ENCODE data around the gene SH2B3. TPM values are rescaled to one million over a fixed set of nuclear protein-coding genes. Genes with fewer than 3 reads are reported as not detected.

SH2B3 gene
- total RNA-seq, 1 donor from 2014 or later, result 7.8 TPM

DNA sequence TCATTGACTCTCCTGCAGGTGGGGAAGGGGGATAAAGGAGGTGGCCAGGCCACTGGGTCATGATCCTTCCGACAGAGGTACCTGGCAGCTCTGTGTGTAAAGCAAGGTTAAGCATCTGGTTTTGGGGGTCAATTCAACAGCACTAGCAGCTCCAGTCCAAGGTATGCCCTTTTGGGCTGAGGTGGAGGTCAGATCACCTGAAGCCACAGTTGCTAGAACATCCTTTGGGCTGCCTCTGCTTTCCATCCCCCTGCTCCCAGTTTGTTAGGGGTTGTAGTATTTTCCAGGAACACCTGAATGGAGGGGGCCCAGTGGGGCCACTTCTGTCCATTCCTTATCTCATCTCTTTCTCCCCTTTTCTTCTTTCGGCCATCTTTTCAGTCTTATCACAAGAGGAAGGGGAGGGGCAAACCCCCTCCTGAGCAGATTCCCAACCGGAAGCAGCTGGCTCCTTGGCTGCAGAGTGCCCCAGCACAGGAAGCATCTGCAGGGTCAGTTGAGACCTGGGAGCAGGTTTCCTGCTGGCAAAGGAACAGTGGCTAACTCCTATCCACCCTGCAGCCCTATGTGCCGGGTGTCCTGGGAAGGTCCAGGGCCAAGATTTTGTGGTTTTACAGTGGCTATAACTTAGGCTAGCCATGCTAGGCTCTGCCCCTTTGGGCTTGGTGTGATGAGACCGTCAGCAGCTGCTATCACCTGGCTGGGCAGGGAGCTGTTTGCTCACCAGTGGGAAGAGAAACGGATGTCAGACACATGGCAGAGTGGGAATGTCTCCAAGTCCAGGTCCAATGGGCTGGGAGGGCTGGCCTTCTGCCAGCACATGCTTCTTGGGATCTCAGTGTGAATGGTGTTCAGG lies 40.2 kb downstream of the SH2B3 start:
- H3K9me3 ChIP-seq (ENCODE audit: control insufficient read depth in 3 of 3, low read length in 3 of 3), result no peaks in the 10 kb centered on the region
- H3K27me3 ChIP-seq (ENCODE audit: control insufficient read depth in 3 of 3, insufficient read depth in 3 of 3, low read length in 3 of 3), result no peaks in the 10 kb centered on the region
- H3K4me3 ChIP-seq (ENCODE audit: low read length in 3 of 3), result peak overlapping the region in 2 of 3 donors; percentile 6 to 41
- H3K27ac ChIP-seq (ENCODE audit: low read depth, low read length), result peak overlapping the region; percentile 82
- peak overlapping the region in 2 of 3 donors; percentile 60 to 77 for H3K9ac ChIP-seq (ENCODE audit: low read depth in 1 of 3, low read length in 3 of 3)
- peaks cover 71 to 85% (median 80%) of the 10 kb centered on the region in 3 donors for H3K4me1 ChIP-seq (ENCODE audit: control insufficient read depth in 3 of 3, insufficient read depth in 3 of 3, low read length in 3 of 3)
- peaks cover 21 to 34% (median 25%) of the 10 kb centered on the region in 3 donors for H3K36me3 ChIP-seq (ENCODE audit: control insufficient read depth in 3 of 3, insufficient read depth in 3 of 3, low read length in 3 of 3)

DNA sequence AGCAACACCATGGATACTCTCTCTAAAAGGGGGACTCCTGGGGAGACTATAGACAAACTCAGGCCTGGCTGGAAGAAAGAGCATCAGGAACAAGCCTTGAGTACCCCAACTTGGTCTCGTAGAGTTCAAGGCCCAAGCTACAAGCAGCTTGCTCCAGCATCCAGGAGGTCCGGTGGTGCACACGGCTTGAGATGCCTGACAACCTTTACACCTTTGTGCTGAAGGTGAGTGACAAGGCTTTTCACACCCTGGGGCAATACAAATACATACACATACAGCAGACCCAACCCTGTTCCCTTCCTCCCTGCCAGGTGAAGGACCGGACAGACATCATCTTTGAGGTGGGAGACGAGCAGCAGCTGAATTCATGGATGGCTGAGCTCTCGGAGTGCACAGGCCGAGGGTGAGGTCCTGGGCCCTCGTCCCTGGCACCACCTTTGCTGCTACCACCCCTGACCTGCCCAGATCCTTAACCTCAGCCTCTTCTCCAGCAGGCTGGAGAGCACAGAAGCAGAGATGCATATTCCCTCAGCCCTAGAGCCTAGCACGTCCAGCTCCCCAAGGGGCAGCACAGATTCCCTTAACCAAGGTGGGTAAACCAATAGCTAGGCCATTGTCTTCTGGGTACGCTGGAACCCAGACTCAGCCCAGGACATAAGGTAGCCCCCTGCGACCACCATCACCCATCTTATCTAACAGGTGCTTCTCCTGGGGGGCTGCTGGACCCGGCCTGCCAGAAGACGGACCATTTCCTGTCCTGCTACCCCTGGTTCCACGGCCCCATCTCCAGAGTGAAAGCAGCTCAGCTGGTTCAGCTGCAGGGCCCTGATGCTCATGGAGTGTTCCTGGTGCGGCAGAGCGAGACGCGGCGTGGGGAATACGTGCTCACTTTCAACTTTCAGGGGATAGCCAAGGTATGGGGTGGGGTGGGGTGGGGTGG lies 41.2 kb downstream of the SH2B3 start:
- peak overlapping the region; percentile 82 for H3K27ac ChIP-seq (ENCODE audit: low read depth, low read length)

DNA sequence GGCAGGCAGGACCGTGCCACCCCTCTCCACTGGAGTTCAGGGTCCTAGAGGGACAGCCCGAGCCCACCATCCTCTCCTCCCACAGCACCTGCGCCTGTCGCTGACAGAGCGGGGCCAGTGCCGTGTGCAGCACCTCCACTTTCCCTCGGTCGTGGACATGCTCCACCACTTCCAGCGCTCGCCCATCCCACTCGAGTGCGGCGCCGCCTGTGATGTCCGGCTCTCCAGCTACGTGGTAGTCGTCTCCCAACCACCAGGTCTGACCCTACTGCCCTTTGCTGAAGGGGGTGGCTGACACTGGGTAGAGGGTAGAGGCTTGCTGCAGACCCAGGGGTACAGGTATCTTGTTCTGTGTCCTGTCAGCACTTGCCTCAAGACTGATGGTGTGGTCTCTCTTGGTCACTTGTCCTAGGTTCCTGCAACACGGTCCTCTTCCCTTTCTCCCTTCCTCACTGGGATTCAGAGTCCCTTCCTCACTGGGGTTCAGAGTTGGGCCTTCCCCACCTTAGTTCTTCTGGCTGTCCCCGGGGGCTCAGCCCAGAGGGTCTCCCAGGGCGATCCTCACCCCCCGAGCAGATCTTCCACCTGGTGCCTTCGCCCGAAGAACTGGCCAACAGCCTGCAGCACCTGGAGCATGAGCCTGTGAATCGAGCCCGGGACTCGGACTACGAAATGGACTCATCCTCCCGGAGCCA lies 42.0 kb downstream of the SH2B3 start:
- Histone ChIP-seq H3K9me3 (ENCODE audit: control insufficient read depth in 3 of 3, low read length in 3 of 3) (no peaks in the 10 kb centered on the region), H3K36me3 (ENCODE audit: control insufficient read depth in 3 of 3, insufficient read depth in 3 of 3, low read length in 3 of 3) (peaks cover 15 to 27% (median 21%) of the 10 kb centered on the region in 3 donors), H3K4me3 (ENCODE audit: low read length in 3 of 3) (peak overlapping the region in 1 of 3 donors; percentile 8), H3K27me3 (ENCODE audit: control insufficient read depth in 3 of 3, insufficient read depth in 3 of 3, low read length in 3 of 3) (no peaks in the 10 kb centered on the region), H3K9ac (ENCODE audit: low read depth in 1 of 3, low read length in 3 of 3) (peak overlapping the region in 2 of 3 donors; percentile 9 to 59), H3K4me1 (ENCODE audit: control insufficient read depth in 3 of 3, insufficient read depth in 3 of 3, low read length in 3 of 3) (peaks cover 71 to 82% (median 81%) of the 10 kb centered on the region in 3 donors), H3K27ac (ENCODE audit: low read depth, low read length) (peak overlapping the region; percentile 83)

More for the DNA sequence above, 41.2 kb downstream of the SH2B3 start:
- Histone ChIP-seq H3K27me3 (ENCODE audit: control insufficient read depth in 3 of 3, insufficient read depth in 3 of 3, low read length in 3 of 3) (no peaks in the 10 kb centered on the region), H3K9me3 (ENCODE audit: control insufficient read depth in 3 of 3, low read length in 3 of 3) (no peaks in the 10 kb centered on the region), H3K4me1 (ENCODE audit: control insufficient read depth in 3 of 3, insufficient read depth in 3 of 3, low read length in 3 of 3) (peaks cover 74 to 88% (median 83%) of the 10 kb centered on the region in 3 donors), H3K9ac (ENCODE audit: low read depth in 1 of 3, low read length in 3 of 3) (peak overlapping the region in 1 of 3 donors; percentile 77), H3K4me3 (ENCODE audit: low read length in 3 of 3) (no peak overlapping the region), H3K36me3 (ENCODE audit: control insufficient read depth in 3 of 3, insufficient read depth in 3 of 3, low read length in 3 of 3) (peaks cover 21 to 34% (median 28%) of the 10 kb centered on the region in 3 donors)

DNA sequence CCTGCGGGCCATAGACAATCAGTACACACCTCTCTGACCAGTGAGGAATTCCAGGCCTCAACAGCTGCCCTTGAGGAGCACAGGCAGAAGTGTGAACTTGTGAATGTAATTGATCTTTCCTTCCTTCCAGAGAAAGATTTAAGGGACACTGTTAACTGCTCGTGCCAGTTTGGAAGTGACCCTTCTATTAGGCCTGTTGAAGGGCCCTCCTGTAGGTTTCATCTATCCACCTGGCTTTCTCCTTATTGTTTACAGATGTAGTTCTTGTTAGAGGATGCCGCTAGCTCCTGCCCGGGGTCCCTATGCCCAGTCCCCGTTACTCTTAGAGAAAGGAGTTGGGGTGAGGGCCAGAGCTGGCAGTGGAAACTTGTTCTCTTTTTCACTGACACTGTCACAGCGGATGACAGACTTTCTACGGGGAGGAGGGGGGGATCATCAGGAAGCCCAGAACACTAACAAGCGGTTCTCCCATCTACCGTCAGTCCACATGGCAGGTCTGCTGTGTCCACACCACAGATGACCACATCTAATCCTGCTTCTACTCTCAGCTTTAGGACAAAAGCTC lies 42.6 kb downstream of the SH2B3 start:
- Histone ChIP-seq H3K4me3 (ENCODE audit: low read length in 3 of 3) (peak overlapping the region in 1 of 3 donors; percentile 8), H3K27ac (ENCODE audit: low read depth, low read length) (peak overlapping the region; percentile 83), H3K9me3 (ENCODE audit: control insufficient read depth in 3 of 3, low read length in 3 of 3) (no peaks in the 10 kb centered on the region), H3K27me3 (ENCODE audit: control insufficient read depth in 3 of 3, insufficient read depth in 3 of 3, low read length in 3 of 3) (no peaks in the 10 kb centered on the region), H3K4me1 (ENCODE audit: control insufficient read depth in 3 of 3, insufficient read depth in 3 of 3, low read length in 3 of 3) (peaks cover 65 to 75% (median 75%) of the 10 kb centered on the region in 3 donors), H3K36me3 (ENCODE audit: control insufficient read depth in 3 of 3, insufficient read depth in 3 of 3, low read length in 3 of 3) (peaks cover 16 to 26% (median 25%) of the 10 kb centered on the region in 3 donors), H3K9ac (ENCODE audit: low read depth in 1 of 3, low read length in 3 of 3) (peak overlapping the region; percentile 9 to 59 (median 35))

DNA sequence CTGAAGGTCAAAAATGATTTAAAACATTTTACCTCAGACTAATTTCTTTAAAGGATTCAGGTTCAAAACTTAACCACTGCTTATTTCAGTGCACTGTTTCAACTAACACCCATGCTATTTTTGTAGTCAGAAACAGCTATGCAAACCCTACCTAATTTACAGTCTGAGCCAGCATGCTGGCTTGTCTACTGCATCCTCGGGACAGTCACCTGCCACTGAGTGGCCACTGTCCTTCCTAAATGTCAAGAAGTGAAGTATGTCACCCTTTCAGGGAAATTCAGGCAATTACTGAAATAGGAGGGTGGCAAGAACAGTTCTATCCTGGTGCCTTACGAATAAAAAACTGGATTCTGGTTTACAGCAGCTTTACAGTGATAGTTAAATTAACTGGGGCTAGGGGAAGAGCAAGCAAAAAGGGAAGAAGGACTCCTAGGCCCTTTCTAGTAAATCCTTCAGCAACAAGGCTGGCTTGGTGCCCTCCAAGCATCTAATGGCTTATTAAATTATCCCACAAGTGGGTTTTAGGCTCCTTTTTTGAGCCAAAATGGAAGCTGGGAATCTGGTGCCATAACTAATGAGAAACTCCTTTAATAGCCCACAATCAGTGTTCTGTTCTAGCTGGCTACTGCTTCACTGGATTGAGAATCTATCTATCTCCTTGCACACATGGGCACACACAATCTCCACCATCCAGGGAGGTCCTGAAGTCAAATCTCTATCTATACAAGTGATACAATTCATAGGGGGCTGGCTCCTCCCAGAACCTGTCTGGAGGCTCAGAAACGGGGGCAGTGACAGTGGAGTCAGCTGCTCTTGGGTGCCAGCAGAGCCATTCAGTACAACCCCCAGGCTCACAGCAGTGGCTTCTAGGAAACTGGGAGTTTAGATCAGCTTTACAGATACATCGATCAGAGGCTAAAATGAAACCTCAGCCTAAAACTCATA lies 43.4 kb downstream of the SH2B3 start:
- Histone ChIP-seq H3K9ac (ENCODE audit: low read depth in 1 of 3, low read length in 3 of 3) (peak overlapping the region; percentile 9 to 59 (median 35)), H3K27me3 (ENCODE audit: control insufficient read depth in 3 of 3, insufficient read depth in 3 of 3, low read length in 3 of 3) (no peaks in the 10 kb centered on the region), H3K4me1 (ENCODE audit: control insufficient read depth in 3 of 3, insufficient read depth in 3 of 3, low read length in 3 of 3) (peaks cover 63 to 72% (median 70%) of the 10 kb centered on the region in 3 donors), H3K4me3 (ENCODE audit: low read length in 3 of 3) (no peak overlapping the region), H3K36me3 (ENCODE audit: control insufficient read depth in 3 of 3, insufficient read depth in 3 of 3, low read length in 3 of 3) (peaks cover 23 to 33% (median 32%) of the 10 kb centered on the region in 3 donors), H3K27ac (ENCODE audit: low read depth, low read length) (peak overlapping the region; percentile 83), H3K9me3 (ENCODE audit: control insufficient read depth in 3 of 3, low read length in 3 of 3) (no peaks in the 10 kb centered on the region)

DNA sequence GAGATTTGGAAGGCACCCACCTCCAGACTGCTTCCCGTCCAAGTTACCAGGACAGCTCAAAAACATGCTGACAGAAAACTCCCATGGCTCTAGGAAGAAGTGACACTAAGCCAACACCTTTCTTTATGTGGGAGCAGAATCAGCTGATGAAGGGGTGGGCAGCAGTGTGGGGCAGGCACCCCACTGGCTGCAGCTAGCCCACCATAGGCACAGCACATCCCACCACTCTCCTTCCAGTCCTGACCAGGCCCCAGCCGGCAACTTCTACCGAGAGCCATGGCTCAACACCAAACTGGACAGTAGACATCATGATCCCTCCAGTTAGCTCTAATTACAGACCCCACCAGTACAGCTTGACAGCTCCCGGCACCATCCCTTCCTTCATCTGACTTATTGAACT lies 45.0 kb downstream of the SH2B3 start:
- Histone ChIP-seq H3K27me3 (ENCODE audit: control insufficient read depth in 3 of 3, insufficient read depth in 3 of 3, low read length in 3 of 3) (no peaks in the 10 kb centered on the region), H3K36me3 (ENCODE audit: control insufficient read depth in 3 of 3, insufficient read depth in 3 of 3, low read length in 3 of 3) (peaks cover 38 to 48% (median 43%) of the 10 kb centered on the region in 3 donors), H3K9ac (ENCODE audit: low read depth in 1 of 3, low read length in 3 of 3) (peak overlapping the region in 1 of 3 donors; percentile 60), H3K27ac (ENCODE audit: low read depth, low read length) (peak overlapping the region; percentile 83), H3K4me3 (ENCODE audit: low read length in 3 of 3) (no peak overlapping the region), H3K4me1 (ENCODE audit: control insufficient read depth in 3 of 3, insufficient read depth in 3 of 3, low read length in 3 of 3) (peaks cover 47 to 57% (median 55%) of the 10 kb centered on the region in 3 donors), H3K9me3 (ENCODE audit: control insufficient read depth in 3 of 3, low read length in 3 of 3) (no peaks in the 10 kb centered on the region)

DNA sequence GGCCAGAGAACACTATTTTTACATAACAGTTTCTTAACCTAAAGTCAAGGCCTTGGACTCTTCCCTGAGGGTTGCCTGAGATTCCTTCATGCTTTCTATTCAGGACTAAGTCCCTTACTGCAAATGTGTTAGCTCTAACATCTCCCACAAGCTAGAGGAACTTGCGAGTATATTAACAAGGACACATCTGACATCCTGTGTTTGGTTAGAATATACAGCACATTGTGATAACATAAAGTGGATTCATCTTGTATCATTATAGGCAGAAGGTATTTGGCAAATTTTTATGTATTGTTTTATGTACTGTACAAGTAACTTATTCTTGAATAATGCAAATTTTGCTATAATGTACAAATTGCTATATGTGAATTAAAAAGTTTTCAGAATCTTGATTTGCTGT lies 45.5 kb downstream of the SH2B3 start:
- Histone ChIP-seq H3K27ac (ENCODE audit: low read depth, low read length) (peak overlapping the region; percentile 83), H3K9ac (ENCODE audit: low read depth in 1 of 3, low read length in 3 of 3) (no peak overlapping the region), H3K4me1 (ENCODE audit: control insufficient read depth in 3 of 3, insufficient read depth in 3 of 3, low read length in 3 of 3) (peaks cover 42 to 53% (median 49%) of the 10 kb centered on the region in 3 donors), H3K36me3 (ENCODE audit: control insufficient read depth in 3 of 3, insufficient read depth in 3 of 3, low read length in 3 of 3) (peaks cover 44 to 54% (median 45%) of the 10 kb centered on the region in 3 donors), H3K9me3 (ENCODE audit: control insufficient read depth in 3 of 3, low read length in 3 of 3) (no peaks in the 10 kb centered on the region), H3K4me3 (ENCODE audit: low read length in 3 of 3) (no peak overlapping the region), H3K27me3 (ENCODE audit: control insufficient read depth in 3 of 3, insufficient read depth in 3 of 3, low read length in 3 of 3) (no peaks in the 10 kb centered on the region)

DNA sequence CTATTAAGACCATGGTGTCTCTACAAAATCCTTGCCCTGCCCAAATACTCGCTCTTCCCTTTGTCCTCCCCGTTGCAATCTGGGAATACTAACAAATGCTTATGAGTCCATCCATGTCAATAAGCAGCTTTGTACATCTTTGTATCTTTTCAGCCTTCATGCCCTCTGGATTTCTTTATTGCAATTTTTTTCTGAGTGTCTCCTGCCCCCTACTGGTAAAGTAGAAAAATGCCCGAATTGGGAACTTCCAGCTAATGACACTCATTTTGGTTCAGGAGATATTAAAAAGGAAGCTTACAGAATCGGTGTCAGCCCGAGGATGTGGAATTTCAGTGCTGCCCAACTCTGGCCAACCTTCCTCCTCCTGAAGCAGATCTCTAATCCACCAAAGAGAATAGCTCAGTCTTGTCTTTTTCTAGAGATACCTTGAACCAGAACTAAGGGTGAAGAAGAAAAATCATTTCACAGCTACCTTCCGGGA lies 46.0 kb downstream of the SH2B3 start:
- Histone ChIP-seq H3K4me3 (ENCODE audit: low read length in 3 of 3) (no peak overlapping the region), H3K4me1 (ENCODE audit: control insufficient read depth in 3 of 3, insufficient read depth in 3 of 3, low read length in 3 of 3) (peaks cover 37 to 48% (median 45%) of the 10 kb centered on the region in 3 donors), H3K9ac (ENCODE audit: low read depth in 1 of 3, low read length in 3 of 3) (no peak overlapping the region), H3K27ac (ENCODE audit: low read depth, low read length) (no peak overlapping the region), H3K27me3 (ENCODE audit: control insufficient read depth in 3 of 3, insufficient read depth in 3 of 3, low read length in 3 of 3) (no peaks in the 10 kb centered on the region), H3K9me3 (ENCODE audit: control insufficient read depth in 3 of 3, low read length in 3 of 3) (no peaks in the 10 kb centered on the region), H3K36me3 (ENCODE audit: control insufficient read depth in 3 of 3, insufficient read depth in 3 of 3, low read length in 3 of 3) (peaks cover 44 to 56% (median 45%) of the 10 kb centered on the region in 3 donors)

All from skeletal muscle tissue (tissue), 4 donors.